ENCODE data around the gene OPRL1. TPM values are rescaled to one million over a fixed set of nuclear protein-coding genes. Genes with fewer than 3 reads are reported as not detected.

Gene OPRL1
- total and polyA plus RNA-seq, 2 donors (not counting 1 experiment from before 2014, with no cell fraction given): 3.5 to 6.2 TPM

- Histone ChIP-seq H3K4me1 (ENCODE audit: control insufficient read depth in 2 of 2, insufficient read depth in 2 of 2, low read length in 2 of 2) (peaks cover 20 to 26% of the 10 kb centered on the region in 2 donors), H3K79me2 (ENCODE audit: control insufficient read depth, insufficient read depth, low read length) (no peaks in the 10 kb centered on the region), H3K9me3 (ENCODE audit: control extremely low read depth in 1 of 3, control insufficient read depth in 2 of 3, insufficient read depth in 1 of 3, low read length in 2 of 3) (peaks cover 0 to 18% (median 0%) of the 10 kb centered on the region in 3 donors), H3K4me2 (replicated peaks; ENCODE audit: low read depth, low read length, poor library complexity, severe bottlenecking) (no peak overlapping the region), H3K4me3 (ENCODE audit: control extremely low read depth in 1 of 5, extremely low read depth in 1 of 5, insufficient read depth in 1 of 5, low read depth in 2 of 5, low read length in 4 of 5) (no peak overlapping the region), H3K36me3 (replicated peaks in 1 of 2; ENCODE audit: control extremely low read depth in 1 of 2, control insufficient read depth in 1 of 2, extremely low read depth in 1 of 2, insufficient read depth in 2 of 2, low read length in 1 of 2) (no peaks in the 10 kb centered on the region), H3K9ac (ENCODE audit: low read length) (no peak overlapping the region), H3K27me3 (replicated peaks in 1 of 4; ENCODE audit: control extremely low read depth in 1 of 4, control insufficient read depth in 3 of 4, insufficient read depth in 4 of 4, low read length in 3 of 4) (peaks cover 0 to 68% (median 27%) of the 10 kb centered on the region in 4 experiments), H2AFZ (ENCODE audit: insufficient read depth, low read depth, low read length, poor library complexity, severe bottlenecking) (no peak overlapping the region), H3K27ac (ENCODE audit: low read length in 2 of 2) (no peak overlapping the region), H4K20me1 (ENCODE audit: control insufficient read depth, insufficient read depth, low read length, poor library complexity, severe bottlenecking) (no peaks in the 10 kb centered on the region)
- H3K9me3 Mint-ChIP-seq (ENCODE audit: insufficient read depth): no peaks in the 10 kb centered on the region
- ATAC-seq (ENCODE audit: low read depth): no peak
- peaks cover 27% of the 10 kb centered on the region for H3K27me3 Mint-ChIP-seq
- H3K4me1 Mint-ChIP-seq: peaks cover 18% of the 10 kb centered on the region
- intact Hi-C loops (cut with micrococcal nuclease): no loop called here
- WGBS (ENCODE audit: insufficient coverage): 30% methylated on average over 12 of the region's 17 CpGs
- TF ChIP-seq, protein P1, sequence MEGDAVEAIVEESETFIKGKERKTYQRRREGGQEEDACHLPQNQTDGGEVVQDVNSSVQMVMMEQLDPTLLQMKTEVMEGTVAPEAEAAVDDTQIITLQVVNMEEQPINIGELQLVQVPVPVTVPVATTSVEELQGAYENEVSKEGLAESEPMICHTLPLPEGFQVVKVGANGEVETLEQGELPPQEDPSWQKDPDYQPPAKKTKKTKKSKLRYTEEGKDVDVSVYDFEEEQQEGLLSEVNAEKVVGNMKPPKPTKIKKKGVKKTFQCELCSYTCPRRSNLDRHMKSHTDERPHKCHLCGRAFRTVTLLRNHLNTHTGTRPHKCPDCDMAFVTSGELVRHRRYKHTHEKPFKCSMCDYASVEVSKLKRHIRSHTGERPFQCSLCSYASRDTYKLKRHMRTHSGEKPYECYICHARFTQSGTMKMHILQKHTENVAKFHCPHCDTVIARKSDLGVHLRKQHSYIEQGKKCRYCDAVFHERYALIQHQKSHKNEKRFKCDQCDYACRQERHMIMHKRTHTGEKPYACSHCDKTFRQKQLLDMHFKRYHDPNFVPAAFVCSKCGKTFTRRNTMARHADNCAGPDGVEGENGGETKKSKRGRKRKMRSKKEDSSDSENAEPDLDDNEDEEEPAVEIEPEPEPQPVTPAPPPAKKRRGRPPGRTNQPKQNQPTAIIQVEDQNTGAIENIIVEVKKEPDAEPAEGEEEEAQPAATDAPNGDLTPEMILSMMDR (IDR thresholded peaks at IDR 0.05): no peak
- no peak for TF ChIP-seq EZH2 (IDR thresholded peaks at IDR 0.05; ENCODE audit: borderline replicate concordance, insufficient read depth, low read depth, low read length, poor library complexity, severe bottlenecking)
- H3K4me3 Mint-ChIP-seq: no peak overlapping the region
- no peak overlapping the region for H3K27ac Mint-ChIP-seq
- no peak for DNase-seq
- CTCF ChIA-PET: interaction anchor here (0.6 to 2.3 kb wide), 7 partner anchors 11 to 71 kb away, joined by 3 to 10 read pairs (median 4); partner anchors contain the start of genes OPRL1 and RGS19
- POLR2A ChIA-PET: no interaction called here
These were observed 25.8 kb upstream of the OPRL1 start for GRCh38 chr20:64053841-64054661.

DNA sequence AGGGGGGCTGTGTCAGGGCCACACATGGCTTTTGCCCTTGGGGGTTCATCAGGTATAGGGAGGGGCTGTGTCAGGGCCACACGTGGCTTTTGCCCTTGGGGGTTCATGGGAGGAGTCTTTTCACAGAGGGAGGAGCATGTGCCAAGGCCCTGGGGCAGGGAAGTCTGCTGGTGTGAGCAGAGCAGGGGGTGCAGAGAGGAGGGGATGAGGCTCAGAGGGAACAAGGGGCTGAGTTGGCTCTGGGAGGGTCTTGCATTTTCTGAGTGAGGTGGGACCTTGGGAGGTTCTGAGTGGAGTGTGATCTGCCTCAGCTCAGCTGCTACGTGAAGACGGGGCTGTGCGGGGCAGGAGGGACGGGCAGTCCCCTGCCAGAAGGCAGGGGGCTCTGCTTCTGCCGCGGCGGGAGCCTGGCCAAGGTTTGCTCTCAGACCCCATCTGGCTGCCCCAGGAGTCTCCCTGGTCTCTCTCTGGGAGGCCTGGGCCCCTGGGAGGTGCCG is 24.4 kb upstream of the OPRL1 start:
- no peak overlapping the region for H3K27ac Mint-ChIP-seq
- H3K4me1 Mint-ChIP-seq: peaks cover 15% of the 10 kb centered on the region
- Histone ChIP-seq H4K20me1 (ENCODE audit: control insufficient read depth, insufficient read depth, low read length, poor library complexity, severe bottlenecking) (no peaks in the 10 kb centered on the region), H3K79me2 (ENCODE audit: control insufficient read depth, insufficient read depth, low read length) (no peaks in the 10 kb centered on the region), H3K27me3 (replicated peaks in 1 of 4; ENCODE audit: control extremely low read depth in 1 of 4, control insufficient read depth in 3 of 4, insufficient read depth in 4 of 4, low read length in 3 of 4) (peaks cover 0 to 59% (median 21%) of the 10 kb centered on the region in 4 experiments), H3K9me3 (ENCODE audit: control extremely low read depth in 1 of 3, control insufficient read depth in 2 of 3, insufficient read depth in 1 of 3, low read length in 2 of 3) (peaks cover 0 to 14% (median 0%) of the 10 kb centered on the region in 3 donors), H3K36me3 (replicated peaks in 1 of 2; ENCODE audit: control extremely low read depth in 1 of 2, control insufficient read depth in 1 of 2, extremely low read depth in 1 of 2, insufficient read depth in 2 of 2, low read length in 1 of 2) (no peaks in the 10 kb centered on the region), H3K4me2 (replicated peaks; ENCODE audit: low read depth, low read length, poor library complexity, severe bottlenecking) (no peak overlapping the region), H3K9ac (ENCODE audit: low read length) (no peak overlapping the region), H3K4me1 (ENCODE audit: control insufficient read depth in 2 of 2, insufficient read depth in 2 of 2, low read length in 2 of 2) (peaks cover 11 to 18% of the 10 kb centered on the region in 2 donors), H3K4me3 (ENCODE audit: control extremely low read depth in 1 of 5, extremely low read depth in 1 of 5, insufficient read depth in 1 of 5, low read depth in 2 of 5, low read length in 4 of 5) (no peak overlapping the region), H3K27ac (ENCODE audit: low read length in 2 of 2) (no peak overlapping the region), H2AFZ (ENCODE audit: insufficient read depth, low read depth, low read length, poor library complexity, severe bottlenecking) (no peak overlapping the region)
- peaks cover 26% of the 10 kb centered on the region for H3K27me3 Mint-ChIP-seq
- DNase-seq (no peak), ATAC-seq (ENCODE audit: low read depth) (no peak)
- ChIA-PET CTCF (interaction anchor here (1.3 to 2.3 kb wide), 3 partner anchors 17 to 28 kb away, joined by 4 to 10 read pairs (median 6); partner anchors contain the start of genes OPRL1 and RGS19), POLR2A (no interaction called here)
- WGBS (ENCODE audit: insufficient coverage): 83% methylated on average over 9 of the region's 9 CpGs
- no peak overlapping the region for H3K4me3 Mint-ChIP-seq
- no peak for TF ChIP-seq EZH2 (IDR thresholded peaks at IDR 0.05; ENCODE audit: borderline replicate concordance, insufficient read depth, low read depth, low read length, poor library complexity, severe bottlenecking)
- TF ChIP-seq, protein P1 (IDR thresholded peaks at IDR 0.05): no peak
- intact Hi-C loops (cut with micrococcal nuclease): no loop called here
- H3K9me3 Mint-ChIP-seq (ENCODE audit: insufficient read depth): no peaks in the 10 kb centered on the region

Measured in B cell (primary cell).